ENCODE measurements around the gene WDR20. TPM values are rescaled to one million over a fixed set of nuclear protein-coding genes. Genes with fewer than 3 reads are reported as not detected.

The WDR20 gene
- total and polyA plus RNA-seq, 10 of the 15 experiments (the other 5 are each of a cell fraction or from before 2014, with no cell fraction given) = 9.1 to 25.9 (median 18.4) TPM

DNA sequence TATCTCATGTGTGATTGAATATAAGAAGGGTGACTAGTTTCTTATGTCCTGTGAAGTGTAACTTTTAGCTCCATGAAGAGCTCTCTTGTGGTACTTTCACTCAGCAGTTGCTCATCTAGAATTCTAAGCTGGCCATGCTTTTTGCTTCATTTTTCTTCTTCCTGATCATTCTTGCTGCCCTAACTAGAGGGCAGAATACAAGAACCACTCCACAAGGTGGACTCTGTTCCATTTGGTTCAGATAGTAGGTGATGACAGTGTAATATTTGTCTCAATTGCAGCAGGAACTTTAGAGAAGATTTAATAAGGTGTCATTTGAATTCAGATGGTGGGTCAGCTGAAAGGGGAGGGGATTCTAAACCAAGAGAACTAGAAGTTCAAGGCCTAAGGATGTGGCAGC is 17.6 kb downstream of the WDR20 start:
- intact Hi-C loops (cut with micrococcal nuclease; ENCODE audit: unreplicated experiment) = no loop called here

More for the DNA sequence above, 17.6 kb downstream of the WDR20 start:
- ChIA-PET SMC1A (ENCODE audit: uncharacterized antibody, unreplicated experiment) (no interaction called here), CTCF (interaction anchor here (1.6 kb wide), 1 partner anchor 12 kb away, joined by 5 read pairs; no protein-coding TSS in a partner anchor), RAD21 (ENCODE audit: unreplicated experiment) (interaction anchor here (0.6 kb wide), 1 partner anchor 114 kb away, joined by 3 read pairs; no protein-coding TSS in a partner anchor), POLR2A (no interaction called here)
- Histone ChIP-seq H3K27ac (ENCODE audit: control insufficient read depth, insufficient read depth) (no peak overlapping the region), H3K36me3 (ENCODE audit: control insufficient read depth in 2 of 2, insufficient read depth in 2 of 2, low read length in 1 of 2) (no peaks in the 10 kb centered on the region; a peak in 2 of 4 replicates), H3K79me2 (ENCODE audit: control insufficient read depth, insufficient read depth, low read length) (peaks cover 25% of the 10 kb centered on the region), H2AFZ (ENCODE audit: control insufficient read depth, low read depth, low read length) (no peak overlapping the region), H3K4me3 (no peak overlapping the region), H4K20me1 (ENCODE audit: control insufficient read depth, insufficient read depth) (no peaks in the 10 kb centered on the region), H3K4me2 (ENCODE audit: control insufficient read depth, insufficient read depth) (no peak overlapping the region), H3K9ac (ENCODE audit: control insufficient read depth, insufficient read depth, low read length) (no peak overlapping the region), H3K27me3 (replicated peaks in 1 of 2; ENCODE audit: control insufficient read depth in 2 of 2, insufficient read depth in 2 of 2, low read length in 1 of 2) (no peaks in the 10 kb centered on the region), H3K9me3 (replicated peaks; ENCODE audit: control insufficient read depth, insufficient read depth, low read length) (no peaks in the 10 kb centered on the region; the same call in 2 of the 3 replicates), H3K4me1 (ENCODE audit: control insufficient read depth, insufficient read depth, low read length) (no peaks in the 10 kb centered on the region)
- no peak for FAIRE-seq
- no peak for TF ChIP-seq EED (IDR thresholded peaks at IDR 0.05; ENCODE audit: low read depth)
- no peak for TF ChIP-seq WRNIP1 (IDR thresholded peaks at IDR 0.05; ENCODE audit: borderline replicate concordance, low read depth, low read length)
- TF ChIP-seq MTA3 (IDR thresholded peaks at IDR 0.05; ENCODE audit: borderline replicate concordance, low read length) = no peak
- no peak for TF ChIP-seq HDAC2 (IDR thresholded peaks at IDR 0.05)
- TF ChIP-seq ZBED1 (IDR thresholded peaks at IDR 0.05; ENCODE audit: borderline replicate concordance) = no peak
- TF ChIP-seq ZSCAN29 (IDR thresholded peaks at IDR 0.05) = no peak
- no peak for TF ChIP-seq NBN (IDR thresholded peaks at IDR 0.05)
- no peak for TF ChIP-seq HDGF (IDR thresholded peaks at IDR 0.05)
- TF ChIP-seq, protein P1, sequence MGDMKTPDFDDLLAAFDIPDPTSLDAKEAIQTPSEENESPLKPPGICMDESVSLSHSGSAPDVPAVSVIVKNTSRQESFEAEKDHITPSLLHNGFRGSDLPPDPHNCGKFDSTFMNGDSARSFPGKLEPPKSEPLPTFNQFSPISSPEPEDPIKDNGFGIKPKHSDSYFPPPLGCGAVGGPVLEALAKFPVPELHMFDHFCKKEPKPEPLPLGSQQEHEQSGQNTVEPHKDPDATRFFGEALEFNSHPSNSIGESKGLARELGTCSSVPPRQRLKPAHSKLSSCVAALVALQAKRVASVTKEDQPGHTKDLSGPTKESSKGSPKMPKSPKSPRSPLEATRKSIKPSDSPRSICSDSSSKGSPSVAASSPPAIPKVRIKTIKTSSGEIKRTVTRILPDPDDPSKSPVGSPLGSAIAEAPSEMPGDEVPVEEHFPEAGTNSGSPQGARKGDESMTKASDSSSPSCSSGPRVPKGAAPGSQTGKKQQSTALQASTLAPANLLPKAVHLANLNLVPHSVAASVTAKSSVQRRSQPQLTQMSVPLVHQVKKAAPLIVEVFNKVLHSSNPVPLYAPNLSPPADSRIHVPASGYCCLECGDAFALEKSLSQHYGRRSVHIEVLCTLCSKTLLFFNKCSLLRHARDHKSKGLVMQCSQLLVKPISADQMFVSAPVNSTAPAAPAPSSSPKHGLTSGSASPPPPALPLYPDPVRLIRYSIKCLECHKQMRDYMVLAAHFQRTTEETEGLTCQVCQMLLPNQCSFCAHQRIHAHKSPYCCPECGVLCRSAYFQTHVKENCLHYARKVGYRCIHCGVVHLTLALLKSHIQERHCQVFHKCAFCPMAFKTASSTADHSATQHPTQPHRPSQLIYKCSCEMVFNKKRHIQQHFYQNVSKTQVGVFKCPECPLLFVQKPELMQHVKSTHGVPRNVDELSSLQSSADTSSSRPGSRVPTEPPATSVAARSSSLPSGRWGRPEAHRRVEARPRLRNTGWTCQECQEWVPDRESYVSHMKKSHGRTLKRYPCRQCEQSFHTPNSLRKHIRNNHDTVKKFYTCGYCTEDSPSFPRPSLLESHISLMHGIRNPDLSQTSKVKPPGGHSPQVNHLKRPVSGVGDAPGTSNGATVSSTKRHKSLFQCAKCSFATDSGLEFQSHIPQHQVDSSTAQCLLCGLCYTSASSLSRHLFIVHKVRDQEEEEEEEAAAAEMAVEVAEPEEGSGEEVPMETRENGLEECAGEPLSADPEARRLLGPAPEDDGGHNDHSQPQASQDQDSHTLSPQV (IDR thresholded peaks at IDR 0.05) = no peak
- no peak for TF ChIP-seq STAT1 (conservative IDR thresholded peaks at IDR 0.05)
- TF ChIP-seq ASH2L (IDR thresholded peaks at IDR 0.05; ENCODE audit: borderline replicate concordance, low read depth) = no peak
- BruUV-seq (replicated peaks) = no TSS peak
- in situ Hi-C loops (cut with MboI) = no loop called here
- DNase-seq (ENCODE audit: low read depth, low spot score) = no peak
- no peak; the same call in 2 of the 3 replicates for ATAC-seq

Data from GM12878 (cell line).